ENCODE data around the gene DNAJC7. TPM values are rescaled to one million over a fixed set of nuclear protein-coding genes. Genes with fewer than 3 reads are reported as not detected.

Gene DNAJC7
- total RNA-seq, 4 donors from 2014 or later: 70.1 to 79.6 (median 76.4) TPM

DNA sequence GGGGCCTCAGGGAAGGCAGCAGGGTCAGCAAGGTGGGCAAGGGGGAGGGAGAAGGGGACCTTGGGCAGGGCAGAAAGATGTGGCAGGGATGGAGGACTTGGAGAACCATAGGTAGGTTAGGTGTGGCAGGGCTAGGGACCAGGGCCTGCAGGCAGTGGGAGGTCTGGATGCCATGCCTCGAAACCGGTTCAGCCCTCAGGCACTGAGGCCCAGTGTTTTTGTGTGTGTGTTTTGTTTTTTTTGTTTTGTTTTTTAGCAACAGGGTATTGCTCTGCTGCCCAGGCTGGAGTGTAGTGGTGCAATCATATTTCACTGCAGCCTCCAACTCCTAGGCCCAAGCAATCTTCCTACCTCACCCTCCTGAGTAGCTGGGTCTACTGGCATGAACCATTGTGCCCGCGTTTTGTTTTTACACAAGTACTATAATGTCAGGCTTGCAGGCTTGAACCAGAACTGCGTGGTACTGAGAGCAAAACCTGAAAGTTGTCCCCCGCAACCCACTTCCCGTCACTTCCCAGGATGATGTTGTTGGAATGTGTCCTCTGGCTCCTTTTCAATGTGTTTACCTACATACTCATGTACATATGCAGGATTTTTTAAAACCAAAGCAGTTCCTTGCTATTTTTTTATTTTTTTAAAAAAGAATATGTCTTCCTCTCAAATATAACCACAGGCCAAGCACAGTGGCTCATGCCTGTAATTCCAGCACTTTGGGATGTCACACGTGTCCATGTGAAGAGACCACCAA lies 74.4 kb downstream of the DNAJC7 start:
- TF ChIP-seq, protein P1, sequence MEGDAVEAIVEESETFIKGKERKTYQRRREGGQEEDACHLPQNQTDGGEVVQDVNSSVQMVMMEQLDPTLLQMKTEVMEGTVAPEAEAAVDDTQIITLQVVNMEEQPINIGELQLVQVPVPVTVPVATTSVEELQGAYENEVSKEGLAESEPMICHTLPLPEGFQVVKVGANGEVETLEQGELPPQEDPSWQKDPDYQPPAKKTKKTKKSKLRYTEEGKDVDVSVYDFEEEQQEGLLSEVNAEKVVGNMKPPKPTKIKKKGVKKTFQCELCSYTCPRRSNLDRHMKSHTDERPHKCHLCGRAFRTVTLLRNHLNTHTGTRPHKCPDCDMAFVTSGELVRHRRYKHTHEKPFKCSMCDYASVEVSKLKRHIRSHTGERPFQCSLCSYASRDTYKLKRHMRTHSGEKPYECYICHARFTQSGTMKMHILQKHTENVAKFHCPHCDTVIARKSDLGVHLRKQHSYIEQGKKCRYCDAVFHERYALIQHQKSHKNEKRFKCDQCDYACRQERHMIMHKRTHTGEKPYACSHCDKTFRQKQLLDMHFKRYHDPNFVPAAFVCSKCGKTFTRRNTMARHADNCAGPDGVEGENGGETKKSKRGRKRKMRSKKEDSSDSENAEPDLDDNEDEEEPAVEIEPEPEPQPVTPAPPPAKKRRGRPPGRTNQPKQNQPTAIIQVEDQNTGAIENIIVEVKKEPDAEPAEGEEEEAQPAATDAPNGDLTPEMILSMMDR (IDR thresholded peaks at IDR 0.05; ENCODE audit: low read depth): no peak

DNA sequence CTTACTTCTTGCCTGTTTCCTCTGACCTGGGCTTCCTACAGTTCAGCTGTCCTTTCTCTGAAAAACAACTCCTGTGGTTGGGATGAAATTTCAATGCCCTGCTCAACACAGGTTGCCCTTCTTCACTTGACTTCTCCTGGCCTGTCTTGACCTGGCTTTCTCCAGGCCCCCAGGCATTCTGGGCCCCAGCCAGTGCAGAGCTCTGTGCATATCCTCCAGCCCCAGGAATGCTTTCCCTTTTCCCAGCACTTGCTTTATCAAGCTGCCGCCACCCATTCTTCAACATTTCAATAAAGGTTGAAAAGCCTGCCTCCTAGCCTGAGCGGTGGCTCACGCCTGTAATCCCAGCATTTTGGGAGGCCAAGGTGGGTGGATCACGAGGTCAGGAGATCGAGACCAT lies 76.1 kb downstream of the DNAJC7 start:
- TF ChIP-seq, protein P1 (IDR thresholded peaks at IDR 0.05; ENCODE audit: low read depth): no peak

DNA sequence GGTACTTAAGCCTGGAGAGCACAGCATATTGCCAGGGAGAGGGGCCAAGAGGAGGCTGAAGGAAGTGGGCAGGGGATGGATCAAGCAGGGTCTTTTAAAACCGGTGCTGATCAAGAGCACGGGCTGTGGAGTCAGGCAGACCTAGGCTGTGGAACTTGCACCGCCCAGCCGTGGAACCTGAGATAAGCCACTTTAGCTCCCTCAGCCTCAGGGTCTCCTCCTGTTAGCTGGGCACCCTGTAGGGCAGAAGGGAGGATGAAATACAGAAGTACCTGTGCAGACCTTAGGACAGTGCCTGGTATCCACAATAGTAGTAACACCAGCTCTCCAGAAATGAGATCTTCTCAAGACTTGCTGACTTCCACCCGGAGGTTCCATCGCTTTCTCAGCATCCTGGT lies 77.5 kb downstream of the DNAJC7 start:
- TF ChIP-seq, protein P1 (IDR thresholded peaks at IDR 0.05; ENCODE audit: low read depth): no peak

DNA sequence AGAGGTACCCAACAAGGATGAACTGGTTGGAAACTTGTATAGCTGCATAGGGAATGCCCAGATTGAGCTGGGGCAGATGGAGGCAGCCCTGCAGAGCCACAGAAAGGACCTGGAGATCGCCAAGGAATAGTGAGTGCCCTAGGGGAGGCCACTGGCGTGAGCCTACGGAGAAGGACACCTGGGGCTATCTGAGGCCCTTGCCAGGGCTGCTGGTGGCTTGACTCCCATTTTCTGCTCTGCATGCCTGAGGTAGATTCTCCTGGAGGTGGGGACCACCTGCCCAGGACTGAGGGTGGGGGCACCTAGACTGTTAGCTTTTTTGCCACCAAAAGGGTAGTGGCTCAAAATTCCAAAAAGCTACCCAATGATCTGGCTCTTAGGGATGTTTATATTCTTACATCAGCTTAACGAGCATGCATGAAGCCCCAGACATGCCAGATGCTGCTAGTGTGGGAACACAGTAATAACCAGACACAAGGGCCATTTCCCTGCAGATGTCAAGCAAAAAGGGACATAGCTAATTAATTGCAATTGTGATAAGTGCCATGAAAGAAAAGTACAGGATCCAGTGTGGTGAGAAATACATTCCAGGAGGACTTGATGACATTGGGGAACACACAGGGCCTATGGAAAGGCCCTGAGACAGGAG lies 78.1 kb downstream of the DNAJC7 start:
- TF ChIP-seq, protein P1 (IDR thresholded peaks at IDR 0.05; ENCODE audit: low read depth): no peak

DNA sequence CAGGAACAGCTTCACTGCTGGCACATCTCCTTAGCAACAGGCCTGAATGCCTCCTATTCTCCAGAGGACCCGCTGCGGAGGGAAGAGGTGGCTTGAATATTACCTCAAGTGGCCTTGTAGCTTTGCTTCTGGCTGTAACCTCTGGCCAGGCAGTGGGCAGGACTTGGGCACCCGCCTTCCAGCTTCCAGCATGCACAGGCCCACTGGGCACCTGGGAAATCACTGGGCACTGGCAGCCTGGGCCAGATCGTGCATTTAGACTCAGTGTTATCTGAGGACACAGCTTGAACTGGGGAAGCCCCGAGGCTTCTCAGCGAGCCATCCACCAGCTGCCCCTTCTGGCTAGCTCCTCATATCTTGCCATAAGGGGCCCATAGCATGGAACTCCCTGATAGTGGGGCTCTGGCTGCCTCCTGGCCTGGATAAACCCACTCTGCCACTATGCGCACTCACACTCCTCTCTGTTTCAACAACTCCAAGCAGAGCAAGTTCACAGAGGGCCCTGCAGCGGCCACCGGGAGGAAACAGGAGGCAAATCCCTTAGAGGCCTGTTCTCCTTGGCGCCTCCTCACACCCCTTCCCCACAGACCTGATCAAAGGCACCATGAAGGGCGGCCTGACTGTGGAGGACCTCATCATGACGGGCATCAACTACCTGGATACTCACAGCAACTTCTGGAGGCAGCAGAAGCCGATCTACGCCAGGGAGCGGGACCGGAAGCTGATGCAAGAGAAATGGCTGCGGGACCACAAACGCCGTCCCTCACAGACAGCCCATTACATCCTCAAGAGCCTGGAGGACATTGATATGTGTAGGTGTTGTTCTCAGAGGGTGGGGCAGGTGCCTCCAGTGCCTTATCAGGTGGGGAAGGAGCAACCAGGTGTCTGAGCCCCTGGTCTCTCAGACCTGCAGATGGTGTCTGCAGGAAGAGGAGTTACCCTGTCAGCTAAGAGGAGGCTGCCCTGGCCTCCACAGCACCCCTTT lies 79.0 kb downstream of the DNAJC7 start:
- TF ChIP-seq, protein P1 (IDR thresholded peaks at IDR 0.05; ENCODE audit: low read depth): no peak

DNA sequence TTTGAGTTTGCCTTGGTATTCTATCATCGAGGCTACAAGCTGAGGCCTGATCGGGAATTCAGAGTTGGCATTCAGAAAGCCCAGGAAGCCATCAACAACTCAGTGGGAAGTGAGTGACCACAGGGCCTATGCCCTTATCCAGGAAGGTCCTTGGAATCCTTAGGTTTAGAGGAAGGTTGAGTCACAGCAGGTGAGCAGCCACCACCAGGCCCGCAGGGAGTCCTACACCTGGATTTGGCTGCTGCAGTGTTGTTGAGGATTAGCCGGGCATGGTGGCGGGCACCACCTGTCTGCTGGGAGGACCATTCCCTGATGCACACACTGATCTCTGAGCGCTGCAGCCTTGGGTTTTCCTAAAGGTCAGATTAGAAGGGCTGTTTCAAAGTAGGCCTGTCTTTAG lies 81.6 kb downstream of the DNAJC7 start:
- TF ChIP-seq, protein P1 (IDR thresholded peaks at IDR 0.05; ENCODE audit: low read depth): no peak

All from subcutaneous adipose tissue (tissue), 4 donors.